NCI-H226 (cell line): ENCODE results near the gene ARL14EP.

ENCODE experiments used
- DNase-seq: peaks from one replicate; pipeline ENCODE4 v3.0.0-alpha.2; 2015

ARL14EP gene

DNA sequence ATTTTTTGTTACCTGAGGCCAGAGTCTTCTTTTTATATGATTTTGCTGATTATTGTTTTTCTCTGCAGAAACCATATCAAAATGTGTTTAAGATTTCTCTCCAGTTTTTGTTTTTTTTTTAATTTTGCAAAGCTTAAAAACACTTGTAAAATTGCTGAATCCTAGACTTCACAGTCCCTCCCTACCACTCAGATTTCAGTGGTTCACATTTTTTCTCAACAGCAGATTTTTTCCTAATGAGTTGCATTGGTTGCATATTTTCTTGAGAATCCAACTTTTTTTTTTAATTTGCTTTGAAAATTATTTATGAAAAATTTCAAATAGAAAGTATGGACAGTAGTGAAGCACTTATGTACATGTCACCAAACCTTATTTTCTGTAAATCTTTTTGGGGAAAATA is 5.8 kb downstream of the ARL14EP start:
- DNase-seq = no peak

- no peak for DNase-seq
Observed at GRCh38 chr11:30329150-30329940, 6.4 kb downstream of the ARL14EP start.

DNA sequence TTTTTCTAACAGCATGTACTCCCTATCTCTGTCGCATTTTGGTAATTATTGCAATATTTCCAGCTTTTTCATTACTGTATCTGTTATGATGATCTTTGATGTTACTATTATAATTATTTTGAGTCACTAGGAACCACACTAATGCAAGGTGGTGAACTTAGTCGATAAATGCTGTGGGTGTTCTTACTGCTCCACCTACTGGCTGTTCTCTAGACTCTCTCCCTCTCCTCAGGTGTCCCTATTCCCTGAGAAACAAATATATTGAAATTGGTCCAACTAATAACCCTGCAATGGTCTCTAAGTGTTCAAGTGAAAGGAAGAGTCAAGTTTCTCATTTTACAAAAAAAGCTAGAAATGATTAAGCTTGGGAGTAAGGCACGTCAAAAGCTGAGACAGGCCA is 10.5 kb downstream of the ARL14EP start:
- no peak for DNase-seq

- DNase-seq = no peak
Observed at GRCh38 chr11:30342736-30343166, 19.8 kb downstream of the ARL14EP start.

DNA sequence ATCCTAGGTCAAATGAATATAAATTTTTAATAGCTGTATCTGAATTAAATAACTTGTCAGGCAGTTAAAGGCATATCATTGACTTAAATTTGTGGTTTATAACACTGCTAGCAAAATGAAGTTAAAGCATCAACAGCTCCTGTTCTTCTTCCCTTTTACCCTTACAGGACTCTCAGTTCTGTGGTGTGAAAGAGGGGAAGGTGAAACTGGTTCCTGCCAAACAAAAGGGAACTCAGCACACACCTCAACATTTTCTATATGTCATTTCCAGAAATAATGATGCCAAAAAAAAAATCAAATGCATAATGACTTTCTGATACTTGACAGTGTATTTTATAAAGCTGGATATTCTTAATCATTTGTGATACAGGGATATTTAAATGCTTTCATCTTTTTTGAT is 21.2 kb downstream of the ARL14EP start:
- DNase-seq = no peak

- no peak for DNase-seq
Observed at GRCh38 chr11:30345644-30346043, 22.7 kb downstream of the ARL14EP start.

DNA sequence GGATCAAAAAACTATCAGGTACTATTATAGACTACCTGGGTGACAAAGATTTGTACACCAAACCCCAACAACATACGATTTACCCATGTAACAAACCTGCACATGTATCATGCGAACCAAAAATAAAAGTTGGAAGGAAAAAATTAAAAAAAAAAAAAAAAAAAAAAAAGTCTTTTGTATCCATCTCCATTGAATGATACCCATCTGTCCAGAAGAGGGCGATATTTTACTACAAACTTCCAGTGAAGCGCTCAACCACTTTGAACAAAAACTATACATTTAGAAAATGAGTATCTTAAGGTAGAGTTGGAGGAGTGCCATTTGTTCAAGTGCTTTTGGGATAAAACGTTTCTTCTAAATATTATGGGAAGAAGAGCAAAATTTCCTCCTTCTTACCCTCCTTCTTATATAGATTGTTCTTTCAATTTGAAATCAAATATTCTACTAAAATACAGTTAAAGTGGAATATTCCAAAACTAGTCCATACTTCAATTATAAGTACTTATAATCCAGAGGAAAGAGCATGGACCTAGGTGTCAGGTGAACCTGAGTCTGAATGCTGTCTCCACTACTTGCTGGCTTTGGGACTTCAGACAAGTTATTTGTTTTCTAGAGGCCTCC is 23.3 kb downstream of the ARL14EP start:
- no peak for DNase-seq

DNA sequence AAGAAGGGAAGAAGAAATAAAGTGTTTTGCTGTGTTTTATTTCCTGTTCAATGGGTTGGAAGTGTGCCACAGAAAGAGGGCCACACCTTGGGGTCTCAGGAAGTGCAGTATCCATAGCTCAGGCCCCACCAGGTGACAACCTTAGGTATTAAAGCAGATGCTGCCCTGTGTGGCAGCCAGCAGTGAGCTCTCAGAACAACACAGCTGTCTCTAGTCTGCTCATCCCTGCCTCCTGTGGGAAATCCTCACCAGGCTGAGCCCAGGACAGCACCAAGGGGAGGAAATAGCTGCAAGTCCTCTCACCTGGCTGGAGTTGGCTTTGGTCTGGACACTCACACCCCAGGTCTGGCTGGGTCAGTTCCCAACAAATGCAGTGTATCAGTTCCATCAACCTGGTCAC is 25.1 kb downstream of the ARL14EP start:
- no peak for DNase-seq

GRCh38 chr11:30349885-30350284 is 27.0 kb downstream of the ARL14EP start:
- DNase-seq = no peak

DNA sequence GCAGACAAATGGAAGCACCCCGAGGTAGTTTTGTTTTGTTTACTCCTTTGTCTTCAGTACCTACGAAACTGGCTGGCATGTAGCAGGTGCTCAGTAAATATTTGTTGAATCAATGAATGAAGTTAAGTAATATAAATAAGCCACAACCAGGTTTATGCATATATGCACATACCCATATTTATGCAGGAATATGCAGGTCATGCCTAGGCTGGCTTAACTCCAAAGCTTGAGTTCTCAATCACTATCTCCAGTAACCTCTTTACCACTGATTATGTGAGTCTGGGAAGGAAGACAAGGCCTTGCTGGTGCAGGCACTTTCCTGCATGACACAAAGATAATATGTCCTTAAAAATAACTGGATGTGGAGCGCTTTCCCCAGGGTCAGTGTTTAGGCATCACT is 27.5 kb downstream of the ARL14EP start:
- DNase-seq = no peak

DNA sequence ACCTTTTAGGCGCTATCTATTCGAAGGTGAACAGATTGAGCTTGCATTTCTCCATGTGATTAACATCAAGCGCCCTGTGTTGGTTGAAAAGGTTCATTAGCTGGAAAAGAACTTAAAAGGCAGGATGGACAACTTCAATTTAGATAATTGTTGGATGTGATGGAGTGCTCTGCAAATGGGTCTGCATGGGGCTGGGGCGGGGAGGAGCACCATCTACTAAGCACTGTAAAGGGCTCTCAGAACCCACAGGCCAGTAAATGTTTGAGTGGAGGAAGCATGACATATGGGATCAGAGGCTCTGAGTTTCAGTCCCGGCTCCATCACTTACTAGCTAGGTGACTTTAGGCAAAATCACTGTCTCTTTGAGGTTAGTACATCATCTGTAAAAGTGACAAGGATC is 28.2 kb downstream of the ARL14EP start:
- DNase-seq = no peak

GRCh38 chr11:30356391-30356790 is 33.5 kb downstream of the ARL14EP start:
- no peak for DNase-seq

GRCh38 chr11:30357872-30358271 is 35.0 kb downstream of the ARL14EP start:
- DNase-seq = no peak

- DNase-seq = no peak
Observed at GRCh38 chr11:30358536-30358935, 35.6 kb downstream of the ARL14EP start.

- DNase-seq = no peak
Observed at GRCh38 chr11:30360741-30361140, 37.8 kb downstream of the ARL14EP start.

GRCh38 chr11:30364139-30364836 is 41.4 kb downstream of the ARL14EP start:
- no peak for DNase-seq

GRCh38 chr11:30364837-30365482 is 42.1 kb downstream of the ARL14EP start:
- no peak for DNase-seq

DNA sequence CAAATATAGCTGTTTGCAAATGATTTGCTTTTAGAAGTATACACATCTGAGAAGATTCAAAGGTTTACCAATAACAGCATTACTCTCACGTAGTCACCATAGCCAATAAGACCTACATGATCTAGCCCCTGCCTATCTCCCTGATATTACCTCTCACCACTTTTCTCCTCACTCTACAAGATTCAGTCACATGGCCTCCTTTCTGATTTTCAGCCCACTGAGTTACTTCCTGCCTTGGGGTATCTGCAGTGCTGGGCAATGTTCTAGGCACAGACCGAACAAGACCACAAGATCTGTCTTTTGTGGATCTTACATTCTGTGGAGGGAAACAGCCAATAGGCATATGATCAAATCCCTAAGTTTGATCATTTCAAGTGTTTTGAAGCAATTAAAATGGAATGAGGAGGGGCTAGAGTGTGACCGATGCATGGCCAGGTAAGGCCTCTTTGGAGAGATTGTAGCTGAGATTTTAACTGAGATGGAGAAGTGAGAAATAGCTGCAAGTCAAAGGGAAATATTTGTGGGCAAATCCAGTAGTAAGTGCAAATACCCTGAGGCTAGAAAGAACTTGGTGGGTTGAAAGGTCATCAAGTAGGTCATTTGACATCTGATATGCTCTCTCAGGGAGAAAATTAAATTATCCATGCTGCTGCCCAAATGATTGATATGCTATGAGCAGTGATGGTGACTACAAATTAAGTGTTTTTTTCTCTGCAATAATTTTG is 43.1 kb downstream of the ARL14EP start:
- DNase-seq = no peak

- no peak for DNase-seq
Observed at GRCh38 chr11:30368394-30368793, 45.5 kb downstream of the ARL14EP start.

DNA sequence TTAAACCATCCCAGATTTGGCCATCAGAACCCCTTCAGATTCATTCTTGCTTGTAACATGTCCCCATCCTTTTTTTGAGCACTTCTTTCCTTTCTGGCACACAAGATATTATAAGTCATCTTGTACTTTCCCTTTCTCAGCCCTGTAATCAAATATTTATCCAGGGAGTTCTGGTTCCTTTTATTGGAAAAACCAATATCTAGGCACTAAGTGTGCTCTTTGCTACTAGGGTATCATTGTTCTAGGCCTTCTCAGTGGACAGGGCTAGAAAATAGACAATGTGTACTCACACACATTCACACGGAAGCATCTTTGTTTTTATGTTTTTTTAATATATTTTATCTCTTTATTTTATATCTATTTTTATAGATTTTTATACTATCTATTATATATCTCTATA is 47.3 kb downstream of the ARL14EP start:
- no peak for DNase-seq

DNA sequence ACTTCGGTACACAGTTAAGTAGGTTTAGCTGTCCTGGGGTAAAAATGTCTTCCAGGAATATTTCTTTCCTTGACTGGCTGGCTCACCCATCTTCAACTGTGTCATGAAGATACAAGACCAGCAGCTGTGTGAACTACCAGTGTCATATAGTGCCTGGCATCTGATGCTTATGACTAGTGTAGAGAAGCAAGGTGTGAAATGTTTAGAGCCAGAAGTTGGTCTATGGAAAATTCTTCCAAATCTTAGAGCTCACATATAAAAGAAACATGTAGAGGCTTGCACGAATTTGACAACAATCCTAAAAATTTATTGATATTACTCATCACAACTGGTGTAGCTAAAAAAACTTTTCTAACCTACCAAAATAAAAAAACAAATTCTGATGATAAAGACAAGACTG is 54.4 kb downstream of the ARL14EP start:
- no peak for DNase-seq

- DNase-seq = no peak
Observed at GRCh38 chr11:30380846-30381245, 57.9 kb downstream of the ARL14EP start.

DNA sequence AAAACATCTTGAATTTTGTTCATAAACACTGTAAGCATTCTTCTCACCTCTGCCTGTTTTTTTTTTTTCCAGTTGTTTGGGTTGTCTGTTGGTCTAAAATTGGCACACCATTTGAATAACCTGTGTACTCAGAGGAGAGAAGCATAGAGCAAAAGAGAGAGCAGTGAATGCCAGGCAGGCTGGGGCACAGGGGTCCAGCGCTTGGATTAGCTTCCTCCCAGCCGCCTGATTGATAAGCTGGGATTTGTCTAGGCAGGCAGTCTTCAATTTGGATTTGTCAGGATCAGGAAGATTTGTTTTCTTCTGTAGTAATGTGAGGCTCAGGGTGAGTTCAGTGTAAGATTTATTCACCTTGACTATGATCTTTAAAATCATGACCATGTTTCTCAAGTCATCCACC is 59.0 kb downstream of the ARL14EP start:
- DNase-seq = no peak
